Mesothelial cell of epicardium (in vitro differentiated cells): ENCODE measurements around the gene RAB40C. TPM values are rescaled to one million over a fixed set of nuclear protein-coding genes. Genes with fewer than 3 reads are reported as not detected.
A peak's percentile ranks its signal among the peaks of the same experiment; 100 is the strongest.

Experiments
- DNase-seq, 2 experiments: peaks; one replicate each; pipeline ENCODE4 v3.0.0; 2021; ENCODE audit warnings: low spot score in 2 of 2; ENCODE audit not compliant: unreplicated experiment in 2 of 2
- H3K27ac Mint-ChIP-seq: 2 replicates; pipeline ENCODE4 v1.8.0; 2021; ENCODE audit warnings: mixed read lengths
- H3K27me3 Mint-ChIP-seq: 2 replicates; pipeline ENCODE4 v1.8.0; 2021; ENCODE audit warnings: low read depth, mixed read lengths
- H3K36me3 Mint-ChIP-seq: 2 replicates; pipeline ENCODE4 v1.8.0; 2021; ENCODE audit warnings: mixed read lengths
- H3K4me1 Mint-ChIP-seq: 2 replicates; pipeline ENCODE4 v1.8.0; 2021; ENCODE audit warnings: mixed read lengths
- H3K4me3 Mint-ChIP-seq: 2 replicates; pipeline ENCODE4 v1.8.0; 2021; ENCODE audit warnings: mild to moderate bottlenecking, moderate library complexity, mixed read lengths
- H3K9me3 Mint-ChIP-seq: 2 replicates; pipeline ENCODE4 v1.8.0; 2021; ENCODE audit warnings: mixed read lengths
- total RNA-seq: library from RNA; stranded (reverse); gene quantifications from 3 replicates; pipeline ENCODE4 v1.2.1, GENCODE V29; 2021
- TF ChIP-seq, protein P1 (sequence below): fragments of 200-600 bp; sonication (generic); IDR thresholded peaks from one replicate; pipeline ENCODE4 v1.5.0; 2021; ENCODE audit warnings: antibody characterized with exemption; ENCODE audit not compliant: unreplicated experiment

RAB40C gene
- total RNA-seq, 1 donor from 2014 or later, result 25.5 TPM

- no peaks in the 10 kb centered on the region for H3K27me3 Mint-ChIP-seq
- peaks cover 5% of the 10 kb centered on the region for H3K4me1 Mint-ChIP-seq
- H3K36me3 Mint-ChIP-seq, result no peaks in the 10 kb centered on the region
- no peak overlapping the region for H3K27ac Mint-ChIP-seq
- TF ChIP-seq, protein P1, sequence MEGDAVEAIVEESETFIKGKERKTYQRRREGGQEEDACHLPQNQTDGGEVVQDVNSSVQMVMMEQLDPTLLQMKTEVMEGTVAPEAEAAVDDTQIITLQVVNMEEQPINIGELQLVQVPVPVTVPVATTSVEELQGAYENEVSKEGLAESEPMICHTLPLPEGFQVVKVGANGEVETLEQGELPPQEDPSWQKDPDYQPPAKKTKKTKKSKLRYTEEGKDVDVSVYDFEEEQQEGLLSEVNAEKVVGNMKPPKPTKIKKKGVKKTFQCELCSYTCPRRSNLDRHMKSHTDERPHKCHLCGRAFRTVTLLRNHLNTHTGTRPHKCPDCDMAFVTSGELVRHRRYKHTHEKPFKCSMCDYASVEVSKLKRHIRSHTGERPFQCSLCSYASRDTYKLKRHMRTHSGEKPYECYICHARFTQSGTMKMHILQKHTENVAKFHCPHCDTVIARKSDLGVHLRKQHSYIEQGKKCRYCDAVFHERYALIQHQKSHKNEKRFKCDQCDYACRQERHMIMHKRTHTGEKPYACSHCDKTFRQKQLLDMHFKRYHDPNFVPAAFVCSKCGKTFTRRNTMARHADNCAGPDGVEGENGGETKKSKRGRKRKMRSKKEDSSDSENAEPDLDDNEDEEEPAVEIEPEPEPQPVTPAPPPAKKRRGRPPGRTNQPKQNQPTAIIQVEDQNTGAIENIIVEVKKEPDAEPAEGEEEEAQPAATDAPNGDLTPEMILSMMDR, result no peak
- H3K4me3 Mint-ChIP-seq, result no peak overlapping the region
- H3K9me3 Mint-ChIP-seq, result no peaks in the 10 kb centered on the region
- no peak for DNase-seq
Observed at GRCh38 chr16:658679-659571, 69.1 kb downstream of the RAB40C start.

- TF ChIP-seq, protein P1, result no peak
- no peak overlapping the region for H3K4me3 Mint-ChIP-seq
- no peak overlapping the region for H3K27ac Mint-ChIP-seq
- no peaks in the 10 kb centered on the region for H3K36me3 Mint-ChIP-seq
- no peak for DNase-seq
- H3K27me3 Mint-ChIP-seq, result no peaks in the 10 kb centered on the region
- H3K9me3 Mint-ChIP-seq, result no peaks in the 10 kb centered on the region
- peaks cover 5% of the 10 kb centered on the region for H3K4me1 Mint-ChIP-seq
Observed at GRCh38 chr16:659618-660017, 69.8 kb downstream of the RAB40C start.

- TF ChIP-seq, protein P1, result no peak
- Mint-ChIP-seq H3K27me3 (no peaks in the 10 kb centered on the region), H3K9me3 (no peaks in the 10 kb centered on the region), H3K27ac (no peak overlapping the region), H3K36me3 (no peaks in the 10 kb centered on the region), H3K4me3 (no peak overlapping the region), H3K4me1 (peaks cover 5% of the 10 kb centered on the region)
- no peak for DNase-seq
Observed at GRCh38 chr16:660132-660458, 70.2 kb downstream of the RAB40C start.

- peak overlapping the region; percentile 43 for H3K27ac Mint-ChIP-seq
- peaks cover 5% of the 10 kb centered on the region for H3K4me1 Mint-ChIP-seq
- TF ChIP-seq, protein P1, result peak; percentile 62
- no peaks in the 10 kb centered on the region for H3K36me3 Mint-ChIP-seq
- peak overlapping the region; percentile 41 for H3K4me3 Mint-ChIP-seq
- H3K27me3 Mint-ChIP-seq, result no peaks in the 10 kb centered on the region
- DNase-seq, result peak; percentile 74 to 81
- H3K9me3 Mint-ChIP-seq, result no peaks in the 10 kb centered on the region
Observed at GRCh38 chr16:660459-661183, 70.8 kb downstream of the RAB40C start.

DNA sequence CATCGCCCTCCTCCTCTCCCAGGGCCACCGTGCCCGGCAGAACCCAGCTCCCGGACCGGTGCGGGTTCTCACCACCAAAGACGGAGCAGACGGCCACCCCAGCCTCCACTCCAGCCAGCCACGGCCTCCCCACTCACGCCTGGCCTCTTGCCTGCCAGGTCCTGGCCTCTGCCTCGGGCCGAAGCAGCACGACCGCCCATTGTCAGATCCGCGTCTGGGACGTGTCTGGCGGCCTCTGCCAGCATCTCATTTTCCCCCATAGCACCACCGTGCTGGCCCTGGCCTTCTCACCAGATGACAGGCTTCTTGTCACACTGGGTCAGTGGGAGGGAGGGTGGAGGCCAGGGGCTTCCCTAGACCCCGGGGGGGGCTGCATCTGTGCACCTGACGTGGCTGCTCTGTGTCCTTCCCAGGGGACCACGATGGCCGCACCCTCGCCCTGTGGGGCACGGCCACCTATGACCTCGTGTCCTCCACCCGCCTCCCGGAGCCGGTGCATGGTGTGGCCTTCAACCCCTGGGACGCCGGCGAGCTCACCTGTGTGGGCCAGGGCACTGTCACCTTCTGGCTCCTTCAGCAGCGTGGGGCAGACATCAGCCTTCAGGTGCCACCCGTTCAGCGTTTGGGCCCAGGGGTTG, 71.4 kb downstream of the RAB40C start:
- H3K27ac Mint-ChIP-seq, result peak overlapping the region; percentile 43
- H3K4me3 Mint-ChIP-seq, result peak overlapping the region; percentile 41
- no peaks in the 10 kb centered on the region for H3K36me3 Mint-ChIP-seq
- peaks cover 5% of the 10 kb centered on the region for H3K4me1 Mint-ChIP-seq
- DNase-seq, result no peak
- TF ChIP-seq, protein P1, result peak; percentile 19
- no peaks in the 10 kb centered on the region for H3K9me3 Mint-ChIP-seq
- H3K27me3 Mint-ChIP-seq, result no peaks in the 10 kb centered on the region
